ENCODE measurements around the gene PHF21B.

PHF21B gene

DNA sequence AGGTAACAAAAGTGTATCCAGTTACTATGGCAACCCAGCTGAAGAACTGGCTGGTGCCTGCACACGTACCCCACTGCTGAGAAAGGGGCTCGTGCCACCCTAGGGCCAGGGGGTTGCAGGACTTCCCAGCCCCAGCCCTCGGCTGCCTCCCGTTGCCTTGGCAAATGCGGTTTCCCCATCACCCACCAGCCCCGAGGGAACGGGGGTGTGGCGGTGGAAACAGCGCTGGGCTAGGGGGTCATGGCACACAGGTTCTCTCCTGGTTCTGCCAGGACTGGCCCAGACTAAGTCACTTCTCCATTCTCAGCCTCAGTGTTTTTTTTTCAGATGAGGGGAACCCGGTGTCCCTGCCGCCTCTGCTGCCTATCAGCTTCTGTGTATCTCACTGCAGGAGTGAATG is 27.9 kb downstream of the PHF21B start:
- no peak overlapping the region for H3K4me3 Mint-ChIP-seq
- DNase-seq (ENCODE audit: low spot score in 2 of 2) (no peak), ATAC-seq (replicated peaks; ENCODE audit: extremely low read depth, poor library complexity, severe bottlenecking) (no peak)
- H3K27ac Mint-ChIP-seq (ENCODE audit: low read depth), result no peak overlapping the region
- peaks cover 36% of the 10 kb centered on the region for H3K27me3 Mint-ChIP-seq
- H3K4me1 Mint-ChIP-seq, result no peaks in the 10 kb centered on the region
- H3K36me3 Mint-ChIP-seq (ENCODE audit: insufficient read depth), result no peaks in the 10 kb centered on the region
- peaks cover 6% of the 10 kb centered on the region for H3K9me3 Mint-ChIP-seq

GRCh38 chr22:44979154-44979553 is 30.7 kb downstream of the PHF21B start:
- Mint-ChIP-seq H3K4me3 (no peak overlapping the region), H3K36me3 (ENCODE audit: insufficient read depth) (no peaks in the 10 kb centered on the region), H3K9me3 (peaks cover 5% of the 10 kb centered on the region), H3K4me1 (no peaks in the 10 kb centered on the region), H3K27ac (ENCODE audit: low read depth) (no peak overlapping the region), H3K27me3 (peaks cover 36% of the 10 kb centered on the region)
- ATAC-seq (replicated peaks; ENCODE audit: extremely low read depth, poor library complexity, severe bottlenecking), result no peak
- DNase-seq (ENCODE audit: low spot score in 2 of 2), result no peak

- Mint-ChIP-seq H3K4me1 (no peaks in the 10 kb centered on the region), H3K27ac (ENCODE audit: low read depth) (no peak overlapping the region), H3K27me3 (peaks cover 60% of the 10 kb centered on the region), H3K9me3 (no peaks in the 10 kb centered on the region), H3K4me3 (no peak overlapping the region), H3K36me3 (ENCODE audit: insufficient read depth) (no peaks in the 10 kb centered on the region)
- ATAC-seq (replicated peaks; ENCODE audit: extremely low read depth, poor library complexity, severe bottlenecking), result no peak
- DNase-seq (ENCODE audit: low spot score in 2 of 2), result peak; percentile 16 to 17
These were observed 34.2 kb downstream of the PHF21B start for GRCh38 chr22:44975427-44976262.

DNA sequence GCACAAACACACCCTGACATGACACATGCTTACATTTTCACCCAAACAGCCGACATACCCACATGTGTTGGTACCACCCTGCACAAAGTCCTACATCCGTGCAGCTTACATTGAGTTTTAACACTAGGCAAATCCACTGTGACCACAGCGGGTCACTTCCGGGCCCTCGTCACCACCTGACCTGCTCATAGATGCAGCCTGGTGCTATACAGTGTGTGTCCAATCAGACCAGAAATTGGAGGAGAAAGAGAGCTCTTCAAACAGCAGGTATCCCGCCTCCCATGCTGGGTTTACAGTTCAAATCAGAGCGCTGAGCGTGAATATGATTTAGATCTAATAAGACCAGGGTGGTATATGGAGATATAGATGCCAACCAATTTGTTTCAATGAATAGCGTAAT is 35.4 kb downstream of the PHF21B start:
- Mint-ChIP-seq H3K4me3 (no peak overlapping the region), H3K27ac (ENCODE audit: low read depth) (no peak overlapping the region), H3K36me3 (ENCODE audit: insufficient read depth) (no peaks in the 10 kb centered on the region), H3K9me3 (no peaks in the 10 kb centered on the region), H3K4me1 (no peaks in the 10 kb centered on the region), H3K27me3 (peaks cover 59% of the 10 kb centered on the region)
- ATAC-seq (replicated peaks; ENCODE audit: extremely low read depth, poor library complexity, severe bottlenecking) (no peak), DNase-seq (ENCODE audit: low spot score in 2 of 2) (no peak)

DNA sequence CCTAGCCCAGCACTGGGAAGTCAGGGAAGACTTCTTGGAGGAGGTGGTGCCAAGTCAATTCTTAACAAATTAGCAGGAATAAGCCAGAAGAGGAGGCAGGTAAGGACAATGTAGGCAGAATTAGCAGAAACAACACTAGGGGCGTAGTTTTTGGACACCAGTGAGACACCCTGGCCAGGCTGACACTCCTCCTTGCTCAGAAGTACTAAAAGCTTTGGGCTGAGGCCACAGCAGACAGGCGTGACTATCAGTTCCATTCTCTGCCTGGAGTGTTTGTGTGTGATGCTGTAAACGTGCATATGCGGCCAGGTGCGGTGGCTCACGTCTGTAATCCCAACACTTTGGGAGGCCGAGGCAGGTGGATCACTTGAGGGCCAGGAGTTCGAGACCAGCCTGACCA is 36.0 kb downstream of the PHF21B start:
- ATAC-seq (replicated peaks; ENCODE audit: extremely low read depth, poor library complexity, severe bottlenecking) (no peak), DNase-seq (ENCODE audit: low spot score in 2 of 2) (no peak)
- no peaks in the 10 kb centered on the region for H3K4me1 Mint-ChIP-seq
- no peak overlapping the region for H3K27ac Mint-ChIP-seq (ENCODE audit: low read depth)
- H3K27me3 Mint-ChIP-seq, result peaks cover 53% of the 10 kb centered on the region
- no peak overlapping the region for H3K4me3 Mint-ChIP-seq
- H3K9me3 Mint-ChIP-seq, result no peaks in the 10 kb centered on the region
- no peaks in the 10 kb centered on the region for H3K36me3 Mint-ChIP-seq (ENCODE audit: insufficient read depth)

GRCh38 chr22:44972363-44973083 is 37.3 kb downstream of the PHF21B start:
- H3K4me1 Mint-ChIP-seq, result no peaks in the 10 kb centered on the region
- DNase-seq (ENCODE audit: low spot score in 2 of 2), result no peak
- no peak overlapping the region for H3K27ac Mint-ChIP-seq (ENCODE audit: low read depth)
- no peak overlapping the region for H3K4me3 Mint-ChIP-seq
- ATAC-seq (replicated peaks; ENCODE audit: extremely low read depth, poor library complexity, severe bottlenecking), result no peak
- no peaks in the 10 kb centered on the region for H3K36me3 Mint-ChIP-seq (ENCODE audit: insufficient read depth)
- no peaks in the 10 kb centered on the region for H3K9me3 Mint-ChIP-seq
- H3K27me3 Mint-ChIP-seq, result peaks cover 45% of the 10 kb centered on the region

- no peaks in the 10 kb centered on the region for H3K9me3 Mint-ChIP-seq
These were observed 38.0 kb downstream of the PHF21B start for GRCh38 chr22:44971651-44972362.

DNA sequence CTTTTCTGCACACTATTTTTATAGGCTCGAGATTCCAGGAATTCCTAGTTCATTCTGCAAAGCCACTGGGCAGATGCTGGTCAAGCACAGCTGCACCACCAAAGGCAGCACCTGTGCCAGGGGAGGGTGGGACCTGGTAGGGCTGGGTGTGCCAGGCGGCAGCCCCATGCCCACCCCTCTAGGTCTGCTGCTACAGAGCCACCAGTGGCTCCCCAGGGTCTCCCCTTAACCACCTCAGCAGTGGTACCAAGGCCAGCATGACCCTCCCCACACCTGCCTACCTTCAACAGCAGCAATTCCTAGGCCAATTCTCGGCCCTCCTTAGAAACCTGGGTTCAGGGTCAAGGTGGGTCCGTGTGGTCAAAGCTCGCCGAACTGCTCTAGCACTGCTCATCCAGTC is 39.5 kb downstream of the PHF21B start:
- no peaks in the 10 kb centered on the region for H3K4me1 Mint-ChIP-seq
- no peaks in the 10 kb centered on the region for H3K36me3 Mint-ChIP-seq (ENCODE audit: insufficient read depth)
- peaks cover 65% of the 10 kb centered on the region for H3K27me3 Mint-ChIP-seq
- ATAC-seq (replicated peaks; ENCODE audit: extremely low read depth, poor library complexity, severe bottlenecking) (no peak), DNase-seq (ENCODE audit: low spot score in 2 of 2) (no peak)
- H3K9me3 Mint-ChIP-seq, result no peaks in the 10 kb centered on the region
- H3K4me3 Mint-ChIP-seq, result no peak overlapping the region
- no peak overlapping the region for H3K27ac Mint-ChIP-seq (ENCODE audit: low read depth)

More at GRCh38 chr22:44971651-44972362, 38.0 kb downstream of the PHF21B start:
- peaks cover 50% of the 10 kb centered on the region for H3K27me3 Mint-ChIP-seq
- H3K4me1 Mint-ChIP-seq, result no peaks in the 10 kb centered on the region
- no peak overlapping the region for H3K27ac Mint-ChIP-seq (ENCODE audit: low read depth)
- DNase-seq (ENCODE audit: low spot score in 2 of 2), result no peak
- no peak for ATAC-seq (replicated peaks; ENCODE audit: extremely low read depth, poor library complexity, severe bottlenecking)
- H3K4me3 Mint-ChIP-seq, result no peak overlapping the region
- no peaks in the 10 kb centered on the region for H3K36me3 Mint-ChIP-seq (ENCODE audit: insufficient read depth)

DNA sequence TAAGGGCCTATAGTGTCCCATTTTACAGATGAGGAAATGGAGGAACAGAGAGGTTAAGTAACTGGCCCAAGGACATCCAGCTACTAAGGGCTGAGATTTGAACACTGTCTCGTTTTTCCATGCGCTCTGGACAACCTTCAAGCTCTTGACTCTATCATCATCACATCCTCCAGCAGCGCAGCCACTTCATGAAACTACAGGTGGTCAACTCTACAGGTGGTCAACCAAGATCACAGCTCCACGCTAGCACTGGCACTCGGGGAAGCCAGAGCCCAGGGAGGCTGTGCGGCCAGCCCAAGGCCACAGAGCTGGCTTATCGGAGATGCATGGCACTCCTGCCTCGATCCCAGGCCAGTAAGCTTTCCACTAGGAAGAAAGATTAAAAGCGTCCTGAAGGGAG is 40.0 kb downstream of the PHF21B start:
- H3K4me1 Mint-ChIP-seq, result no peaks in the 10 kb centered on the region
- no peaks in the 10 kb centered on the region for H3K36me3 Mint-ChIP-seq (ENCODE audit: insufficient read depth)
- peaks cover 68% of the 10 kb centered on the region for H3K27me3 Mint-ChIP-seq
- H3K27ac Mint-ChIP-seq (ENCODE audit: low read depth), result no peak overlapping the region
- no peak overlapping the region for H3K4me3 Mint-ChIP-seq
- no peak for DNase-seq (ENCODE audit: low spot score in 2 of 2)
- ATAC-seq (replicated peaks; ENCODE audit: extremely low read depth, poor library complexity, severe bottlenecking), result no peak
- no peaks in the 10 kb centered on the region for H3K9me3 Mint-ChIP-seq

- Mint-ChIP-seq H3K27ac (ENCODE audit: low read depth) (no peak overlapping the region), H3K4me1 (no peaks in the 10 kb centered on the region), H3K27me3 (peaks cover 76% of the 10 kb centered on the region), H3K4me3 (no peak overlapping the region), H3K36me3 (ENCODE audit: insufficient read depth) (no peaks in the 10 kb centered on the region), H3K9me3 (no peaks in the 10 kb centered on the region)
- DNase-seq (ENCODE audit: low spot score in 2 of 2), result no peak
- no peak for ATAC-seq (replicated peaks; ENCODE audit: extremely low read depth, poor library complexity, severe bottlenecking)
These were observed 41.1 kb downstream of the PHF21B start for GRCh38 chr22:44968736-44969135.

DNA sequence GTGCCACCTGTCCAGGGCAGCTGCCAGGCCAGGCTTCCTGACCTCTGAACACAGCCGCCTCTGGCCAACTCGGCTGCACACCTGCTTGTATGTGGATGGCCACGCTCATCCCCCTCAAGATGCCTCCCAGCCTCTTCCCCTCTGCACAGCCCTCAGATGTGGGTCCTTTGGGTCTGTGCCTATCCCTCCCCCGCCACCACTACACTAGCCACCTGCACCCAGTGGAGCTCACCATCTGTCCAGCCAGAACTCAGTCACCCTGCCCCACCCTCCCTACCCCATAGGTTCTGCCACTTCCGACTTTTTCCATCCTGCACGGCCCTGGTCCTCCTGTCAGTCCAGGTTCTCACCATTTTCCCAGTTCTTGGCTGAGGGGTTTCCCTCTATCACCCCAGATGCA is 44.6 kb downstream of the PHF21B start:
- DNase-seq (ENCODE audit: low spot score in 2 of 2), result no peak
- H3K9me3 Mint-ChIP-seq, result no peaks in the 10 kb centered on the region
- H3K4me1 Mint-ChIP-seq, result no peaks in the 10 kb centered on the region
- H3K27me3 Mint-ChIP-seq, result peaks cover 57% of the 10 kb centered on the region
- no peak for ATAC-seq (replicated peaks; ENCODE audit: extremely low read depth, poor library complexity, severe bottlenecking)
- H3K27ac Mint-ChIP-seq (ENCODE audit: low read depth), result peak overlapping the region; percentile 67
- H3K36me3 Mint-ChIP-seq (ENCODE audit: insufficient read depth), result no peaks in the 10 kb centered on the region
- H3K4me3 Mint-ChIP-seq, result no peak overlapping the region

DNA sequence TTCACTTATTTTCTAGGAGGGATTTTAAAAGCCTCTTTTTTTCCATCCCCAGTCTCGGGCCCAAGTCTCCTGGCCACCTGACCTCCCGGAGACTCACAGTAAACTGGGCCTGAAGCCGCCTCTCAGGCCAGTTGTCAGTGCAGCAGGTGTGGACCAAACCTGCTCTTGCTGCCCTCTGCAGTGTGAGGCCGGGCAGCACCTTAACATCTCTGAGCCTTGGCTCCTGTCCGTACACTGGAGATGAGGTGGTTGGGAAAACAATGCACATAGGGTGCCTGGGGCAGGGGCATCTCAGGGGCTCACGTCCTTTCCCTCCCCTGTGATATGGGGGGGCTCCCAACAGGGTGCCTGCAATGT is 45.1 kb downstream of the PHF21B start:
- no peaks in the 10 kb centered on the region for H3K4me1 Mint-ChIP-seq
- no peak overlapping the region for H3K27ac Mint-ChIP-seq (ENCODE audit: low read depth)
- DNase-seq (ENCODE audit: low spot score in 2 of 2) (no peak), ATAC-seq (replicated peaks; ENCODE audit: extremely low read depth, poor library complexity, severe bottlenecking) (no peak)
- H3K27me3 Mint-ChIP-seq, result peaks cover 57% of the 10 kb centered on the region
- H3K36me3 Mint-ChIP-seq (ENCODE audit: insufficient read depth), result no peaks in the 10 kb centered on the region
- no peaks in the 10 kb centered on the region for H3K9me3 Mint-ChIP-seq
- no peak overlapping the region for H3K4me3 Mint-ChIP-seq
